HEK293 (cell line): Measurements from ENCODE around the gene ARHGAP28.

ENCODE experiments used
- ZNF274 ChIP-seq, 2 experiments: fragments of 200-500 bp in 1 of 2; fragments of 450-650 bp in 1 of 2; sonication (Bioruptor generic) in 1 of 2; formaldehyde crosslinking in 1 of 2; IDR thresholded peaks; 2 replicates each; pipeline versions ENCODE4 v1.5.1 to v1.6.1; 2014 to 2016; ENCODE audit warnings: borderline replicate concordance in 1 of 2, inconsistent platforms in 1 of 2, low read length in 1 of 2, missing biosample characterization in 1 of 2, missing genetic modification characterization in 1 of 2
- TF ChIP-seq, protein P1 (sequence below): fragments of 450-650 bp; formaldehyde crosslinking; IDR thresholded peaks from 2 replicates; pipeline ENCODE4 v1.5.1; 2016; ENCODE audit warnings: missing biosample characterization, missing genetic modification characterization

DNA sequence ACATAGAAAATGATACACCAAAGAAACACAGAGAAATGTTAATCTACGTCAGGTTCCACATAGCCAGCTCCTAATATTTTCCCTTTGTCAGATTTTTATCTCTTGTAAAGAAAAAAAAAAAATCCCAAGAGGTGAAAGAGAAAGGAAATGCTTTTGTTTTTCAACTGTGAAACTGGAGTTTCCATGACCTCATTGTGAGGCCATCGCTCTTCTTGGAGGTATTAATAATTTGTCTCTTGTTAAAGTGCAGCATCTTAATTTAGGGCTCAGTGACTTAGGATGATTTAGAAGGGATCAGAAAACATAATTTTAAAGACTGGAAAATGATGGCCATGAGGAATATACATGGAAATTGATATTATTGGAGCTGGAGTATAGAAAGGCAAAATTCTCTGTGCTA is 21.7 kb downstream of the ARHGAP28 start:
- TF ChIP-seq, protein P1, sequence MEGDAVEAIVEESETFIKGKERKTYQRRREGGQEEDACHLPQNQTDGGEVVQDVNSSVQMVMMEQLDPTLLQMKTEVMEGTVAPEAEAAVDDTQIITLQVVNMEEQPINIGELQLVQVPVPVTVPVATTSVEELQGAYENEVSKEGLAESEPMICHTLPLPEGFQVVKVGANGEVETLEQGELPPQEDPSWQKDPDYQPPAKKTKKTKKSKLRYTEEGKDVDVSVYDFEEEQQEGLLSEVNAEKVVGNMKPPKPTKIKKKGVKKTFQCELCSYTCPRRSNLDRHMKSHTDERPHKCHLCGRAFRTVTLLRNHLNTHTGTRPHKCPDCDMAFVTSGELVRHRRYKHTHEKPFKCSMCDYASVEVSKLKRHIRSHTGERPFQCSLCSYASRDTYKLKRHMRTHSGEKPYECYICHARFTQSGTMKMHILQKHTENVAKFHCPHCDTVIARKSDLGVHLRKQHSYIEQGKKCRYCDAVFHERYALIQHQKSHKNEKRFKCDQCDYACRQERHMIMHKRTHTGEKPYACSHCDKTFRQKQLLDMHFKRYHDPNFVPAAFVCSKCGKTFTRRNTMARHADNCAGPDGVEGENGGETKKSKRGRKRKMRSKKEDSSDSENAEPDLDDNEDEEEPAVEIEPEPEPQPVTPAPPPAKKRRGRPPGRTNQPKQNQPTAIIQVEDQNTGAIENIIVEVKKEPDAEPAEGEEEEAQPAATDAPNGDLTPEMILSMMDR, result no peak
- TF ChIP-seq ZNF274 (IDR thresholded peaks at IDR 0.05; ENCODE audit: low read length), result no peak
- no peak for TF ChIP-seq ZNF274 (tag by site-specific recombination; IDR thresholded peaks at IDR 0.05; ENCODE audit: borderline replicate concordance)
